Nephron progenitor cell (in vitro differentiated cells): ENCODE data around the gene IFNL3.

Experiments
- DNase-seq: peaks from one replicate; pipeline ENCODE4 v3.0.0; 2021
- H3K27ac Mint-ChIP-seq: 2 replicates; pipeline ENCODE4 v1.8.0; 2021; ENCODE audit warnings: mild to moderate bottlenecking, moderate library complexity, mixed read lengths
- H3K27me3 Mint-ChIP-seq: 2 replicates; pipeline ENCODE4 v1.8.0; 2021; ENCODE audit warnings: mild to moderate bottlenecking, low read depth, mixed read lengths; ENCODE audit not compliant: poor library complexity
- H3K36me3 Mint-ChIP-seq: 2 replicates; pipeline ENCODE4 v1.8.0; 2021; ENCODE audit warnings: low read depth, mixed read lengths
- H3K4me1 Mint-ChIP-seq: 2 replicates; pipeline ENCODE4 v1.8.0; 2021; ENCODE audit warnings: mixed read lengths
- H3K4me3 Mint-ChIP-seq: 2 replicates; pipeline ENCODE4 v1.8.0; 2021; ENCODE audit warnings: mild to moderate bottlenecking, moderate library complexity, mixed read lengths
- H3K9me3 Mint-ChIP-seq: 2 replicates; pipeline ENCODE4 v1.8.0; 2021; ENCODE audit warnings: mild to moderate bottlenecking, moderate library complexity, mixed read lengths
- TF ChIP-seq, protein P1 (sequence below): fragments of 200-600 bp; sonication (generic); IDR thresholded peaks from 2 replicates; pipeline ENCODE4 v1.5.0; 2021; ENCODE audit warnings: antibody characterized with exemption

IFNL3 gene

DNA sequence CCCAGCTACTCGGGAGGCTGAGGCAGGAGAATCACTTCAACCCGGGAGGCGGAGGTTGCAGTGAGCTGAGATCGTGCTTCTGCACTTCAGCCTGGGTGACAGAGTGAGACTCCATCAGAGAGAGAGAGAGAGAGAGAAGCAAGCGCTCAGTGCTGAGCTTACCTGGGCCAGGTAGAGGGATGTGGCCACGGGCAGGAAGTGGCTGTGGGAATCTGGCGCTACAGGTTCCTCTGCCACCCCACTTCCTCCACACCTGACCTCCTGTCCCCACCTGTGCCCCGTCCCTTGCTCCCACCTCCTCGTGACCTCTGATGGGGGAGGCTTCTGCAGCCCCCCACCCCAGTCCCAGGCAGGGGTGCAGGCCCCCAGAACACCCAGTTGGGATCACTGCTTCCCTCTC, 49.1 kb downstream of the IFNL3 start:
- Mint-ChIP-seq H3K36me3 (no peaks in the 10 kb centered on the region), H3K4me1 (peaks cover 64% of the 10 kb centered on the region), H3K9me3 (no peaks in the 10 kb centered on the region), H3K4me3 (peak overlapping the region; percentile 54), H3K27ac (no peak overlapping the region), H3K27me3 (peaks cover 64% of the 10 kb centered on the region)
- TF ChIP-seq, protein P1, sequence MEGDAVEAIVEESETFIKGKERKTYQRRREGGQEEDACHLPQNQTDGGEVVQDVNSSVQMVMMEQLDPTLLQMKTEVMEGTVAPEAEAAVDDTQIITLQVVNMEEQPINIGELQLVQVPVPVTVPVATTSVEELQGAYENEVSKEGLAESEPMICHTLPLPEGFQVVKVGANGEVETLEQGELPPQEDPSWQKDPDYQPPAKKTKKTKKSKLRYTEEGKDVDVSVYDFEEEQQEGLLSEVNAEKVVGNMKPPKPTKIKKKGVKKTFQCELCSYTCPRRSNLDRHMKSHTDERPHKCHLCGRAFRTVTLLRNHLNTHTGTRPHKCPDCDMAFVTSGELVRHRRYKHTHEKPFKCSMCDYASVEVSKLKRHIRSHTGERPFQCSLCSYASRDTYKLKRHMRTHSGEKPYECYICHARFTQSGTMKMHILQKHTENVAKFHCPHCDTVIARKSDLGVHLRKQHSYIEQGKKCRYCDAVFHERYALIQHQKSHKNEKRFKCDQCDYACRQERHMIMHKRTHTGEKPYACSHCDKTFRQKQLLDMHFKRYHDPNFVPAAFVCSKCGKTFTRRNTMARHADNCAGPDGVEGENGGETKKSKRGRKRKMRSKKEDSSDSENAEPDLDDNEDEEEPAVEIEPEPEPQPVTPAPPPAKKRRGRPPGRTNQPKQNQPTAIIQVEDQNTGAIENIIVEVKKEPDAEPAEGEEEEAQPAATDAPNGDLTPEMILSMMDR = no peak
- DNase-seq = no peak

DNA sequence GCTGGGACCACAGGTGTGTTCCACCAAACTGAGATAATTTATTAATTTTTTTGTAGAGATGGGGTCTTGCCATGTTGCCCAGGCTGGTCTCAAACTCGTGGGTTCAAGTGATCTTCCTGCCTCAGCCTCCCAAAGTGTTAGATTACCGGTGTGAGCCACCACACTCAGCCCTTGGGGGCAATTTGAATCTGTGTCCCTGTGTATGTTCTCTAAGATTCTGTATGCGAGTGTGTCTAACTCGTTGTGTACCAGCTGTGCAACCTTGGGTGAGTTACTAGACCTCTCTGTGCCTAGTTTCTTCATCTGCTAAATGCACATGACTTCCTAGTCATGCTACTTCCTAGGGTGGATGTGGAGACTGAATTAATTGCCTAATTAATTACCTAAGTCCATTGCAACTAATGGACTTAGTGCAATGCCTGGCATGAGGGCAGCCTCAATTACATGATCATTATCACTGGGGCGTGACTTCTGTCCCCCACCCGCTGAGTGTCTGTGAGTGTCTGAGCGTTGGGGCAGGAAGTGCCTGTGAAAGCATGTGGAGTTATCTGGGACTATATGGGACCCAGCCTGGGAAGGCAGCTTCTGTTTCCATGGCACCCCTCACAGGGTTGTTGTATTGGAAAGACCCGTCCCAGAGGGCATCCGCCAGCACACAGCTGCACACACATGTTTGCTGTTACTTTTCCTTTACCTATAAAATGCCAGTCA, 49.8 kb downstream of the IFNL3 start:
- DNase-seq = no peak
- Mint-ChIP-seq H3K9me3 (no peaks in the 10 kb centered on the region), H3K36me3 (no peaks in the 10 kb centered on the region), H3K4me3 (peak overlapping the region; percentile 54), H3K27me3 (peaks cover 65% of the 10 kb centered on the region), H3K27ac (no peak overlapping the region), H3K4me1 (peaks cover 62% of the 10 kb centered on the region)
- TF ChIP-seq, protein P1 = no peak

DNA sequence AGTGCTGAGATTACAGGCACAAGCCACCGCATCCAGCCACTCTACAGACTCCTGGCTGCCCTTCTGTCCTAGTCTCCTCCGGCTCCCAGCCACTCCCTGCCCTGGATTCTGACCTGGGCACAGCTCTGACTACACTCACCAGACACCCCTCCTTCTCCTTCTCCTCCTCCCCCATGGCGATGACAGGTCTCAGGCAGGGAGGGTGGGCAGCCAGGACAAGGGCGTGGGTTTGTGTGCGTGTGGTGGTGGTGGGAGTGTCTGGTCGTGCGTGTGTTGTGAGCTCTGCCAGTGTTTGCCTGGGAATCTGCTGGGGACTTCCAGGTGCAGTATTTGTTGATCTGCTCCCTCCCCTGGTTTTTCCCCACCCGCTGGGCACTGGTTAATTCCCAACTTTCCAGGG, 51.0 kb downstream of the IFNL3 start:
- H3K27me3 Mint-ChIP-seq = peaks cover 63% of the 10 kb centered on the region
- H3K9me3 Mint-ChIP-seq = no peaks in the 10 kb centered on the region
- TF ChIP-seq, protein P1 = no peak
- H3K4me3 Mint-ChIP-seq = no peak overlapping the region
- peaks cover 55% of the 10 kb centered on the region for H3K4me1 Mint-ChIP-seq
- DNase-seq = no peak
- no peaks in the 10 kb centered on the region for H3K36me3 Mint-ChIP-seq
- peak overlapping the region; percentile 5 for H3K27ac Mint-ChIP-seq
